ENCODE measurements around the gene SOCS7.

GRCh38 chr17:38431346-38432145, 79.9 kb downstream of the SOCS7 start:
- TF ChIP-seq ZC3H10 (CRISPR knock-in tag; IDR thresholded peaks at IDR 0.05) (no peak), RARB (CRISPR knock-in tag; IDR thresholded peaks at IDR 0.05) (no peak), ARNTL (CRISPR knock-in tag; IDR thresholded peaks at IDR 0.05; ENCODE audit: borderline replicate concordance, low read depth) (no peak), ZNF70 (CRISPR knock-in tag; IDR thresholded peaks at IDR 0.05) (no peak), CREB5 (CRISPR knock-in tag; IDR thresholded peaks at IDR 0.05; ENCODE audit: low read depth) (no peak), ISL1 (CRISPR knock-in tag; IDR thresholded peaks at IDR 0.05) (no peak), TOX (CRISPR knock-in tag; IDR thresholded peaks at IDR 0.05; ENCODE audit: borderline replicate concordance) (no peak), PATZ1 (CRISPR knock-in tag; IDR thresholded peaks at IDR 0.05; ENCODE audit: borderline replicate concordance) (no peak)

All from SK-N-SH treated with all-trans-retinoic acid at 6 μM for 48 hours (cell line).